SK-N-MC (cell line): ENCODE data around the gene CDH11.

ENCODE experiments used
- EZH2 ChIP-seq: fragments of 200-600 bp; sonication (generic); IDR thresholded peaks from one replicate; pipeline ENCODE4 v1.6.1; 2017; ENCODE audit warnings: antibody characterized with exemption
- POLR2AphosphoS5 ChIP-seq: IDR thresholded peaks from 2 replicates; pipeline ENCODE4 v1.6.1; 2012; ENCODE audit warnings: mild to moderate bottlenecking, low read depth, low read length, borderline replicate concordance

GRCh38 chr16:64926476-64926875 lies 195.4 kb downstream of the CDH11 start:
- TF ChIP-seq POLR2AphosphoS5 (no peak), EZH2 (no peak)
